Measurements from ENCODE around the gene SSTR4.
"Not testable (repeated sequence)": the region's sequence is repeated elsewhere in the genome, so short reads cannot be mapped to it uniquely, and the experiment has no call there.

SSTR4 gene

GRCh38 chr20:23034721-23035671 lies at the start of gene SSTR4:
SSTR4 (plus strand) TSS chr20:23035312; CDS start chr20:23035484, 172 bp downstream.
- DNase-seq = no peak
- H3K36me3 Mint-ChIP-seq = no peaks in the 10 kb centered on the region
- H3K9me3 Mint-ChIP-seq = no peaks in the 10 kb centered on the region
- no peaks in the 10 kb centered on the region for H3K4me1 Mint-ChIP-seq
- no peak within 1 kb of the TSS for H3K4me3 Mint-ChIP-seq
- H3K27me3 Mint-ChIP-seq = peaks cover 28% of the 10 kb centered on the region
- CTCF ChIA-PET = no interaction called here
- H3K27ac Mint-ChIP-seq = no peak within 1 kb of the TSS

GRCh38 chr20:22986601-22987000 lies 48.5 kb upstream of the SSTR4 start:
- Mint-ChIP-seq H3K27me3 (no peaks in the 10 kb centered on the region), H3K36me3 (no peaks in the 10 kb centered on the region), H3K9me3 (no peaks in the 10 kb centered on the region), H3K4me3 (no peak overlapping the region), H3K4me1 (no peaks in the 10 kb centered on the region), H3K27ac (no peak overlapping the region)
- CTCF ChIA-PET = no interaction called here
- no peak for DNase-seq

GRCh38 chr20:22991424-22991823 lies 43.7 kb upstream of the SSTR4 start:
- H3K9me3 Mint-ChIP-seq, H3K36me3 Mint-ChIP-seq, H3K27ac Mint-ChIP-seq, H3K27me3 Mint-ChIP-seq, H3K4me1 Mint-ChIP-seq, H3K4me3 Mint-ChIP-seq, CTCF ChIA-PET, DNase-seq: not testable (repeated sequence)

- DNase-seq = no peak
- H3K9me3 Mint-ChIP-seq = no peaks in the 10 kb centered on the region
- H3K36me3 Mint-ChIP-seq = no peaks in the 10 kb centered on the region
- H3K27ac Mint-ChIP-seq = no peak overlapping the region
- no peak overlapping the region for H3K4me3 Mint-ChIP-seq
- CTCF ChIA-PET = no interaction called here
- H3K4me1 Mint-ChIP-seq = no peaks in the 10 kb centered on the region
- no peaks in the 10 kb centered on the region for H3K27me3 Mint-ChIP-seq
These were observed 41.3 kb upstream of the SSTR4 start for GRCh38 chr20:22993823-22994222.

GRCh38 chr20:22995923-22996322 lies 39.2 kb upstream of the SSTR4 start:
- CTCF ChIA-PET = no interaction called here
- H3K4me1 Mint-ChIP-seq = no peaks in the 10 kb centered on the region
- H3K27ac Mint-ChIP-seq = no peak overlapping the region
- H3K9me3 Mint-ChIP-seq = no peaks in the 10 kb centered on the region
- no peak for DNase-seq
- no peaks in the 10 kb centered on the region for H3K36me3 Mint-ChIP-seq
- H3K4me3 Mint-ChIP-seq = no peak overlapping the region
- no peaks in the 10 kb centered on the region for H3K27me3 Mint-ChIP-seq

GRCh38 chr20:22998476-22998875 lies 36.6 kb upstream of the SSTR4 start:
- no peak overlapping the region for H3K4me3 Mint-ChIP-seq
- H3K4me1 Mint-ChIP-seq = no peaks in the 10 kb centered on the region
- H3K27me3 Mint-ChIP-seq = no peaks in the 10 kb centered on the region
- no peak overlapping the region for H3K27ac Mint-ChIP-seq
- H3K36me3 Mint-ChIP-seq = no peaks in the 10 kb centered on the region
- no peak for DNase-seq
- H3K9me3 Mint-ChIP-seq = no peaks in the 10 kb centered on the region
- CTCF ChIA-PET = no interaction called here

GRCh38 chr20:22999756-23000155 lies 35.4 kb upstream of the SSTR4 start:
- Mint-ChIP-seq H3K27ac (no peak overlapping the region), H3K36me3 (no peaks in the 10 kb centered on the region), H3K4me1 (no peaks in the 10 kb centered on the region), H3K27me3 (no peaks in the 10 kb centered on the region), H3K9me3 (no peaks in the 10 kb centered on the region), H3K4me3 (no peak overlapping the region)
- CTCF ChIA-PET = no interaction called here
- DNase-seq = no peak

- Mint-ChIP-seq H3K9me3 (no peaks in the 10 kb centered on the region), H3K36me3 (no peaks in the 10 kb centered on the region), H3K27me3 (no peaks in the 10 kb centered on the region), H3K4me3 (no peak overlapping the region), H3K27ac (no peak overlapping the region), H3K4me1 (no peaks in the 10 kb centered on the region)
- CTCF ChIA-PET = no interaction called here
- no peak for DNase-seq
These were observed 34.7 kb upstream of the SSTR4 start for GRCh38 chr20:23000232-23000947.

GRCh38 chr20:23002276-23002675 lies 32.8 kb upstream of the SSTR4 start:
- DNase-seq = no peak
- no peaks in the 10 kb centered on the region for H3K4me1 Mint-ChIP-seq
- H3K4me3 Mint-ChIP-seq = no peak overlapping the region
- no peaks in the 10 kb centered on the region for H3K9me3 Mint-ChIP-seq
- no peaks in the 10 kb centered on the region for H3K27me3 Mint-ChIP-seq
- CTCF ChIA-PET = no interaction called here
- H3K36me3 Mint-ChIP-seq = no peaks in the 10 kb centered on the region
- no peak overlapping the region for H3K27ac Mint-ChIP-seq

- CTCF ChIA-PET = no interaction called here
- no peak overlapping the region for H3K27ac Mint-ChIP-seq
- H3K4me3 Mint-ChIP-seq = no peak overlapping the region
- H3K27me3 Mint-ChIP-seq = no peaks in the 10 kb centered on the region
- no peaks in the 10 kb centered on the region for H3K36me3 Mint-ChIP-seq
- H3K9me3 Mint-ChIP-seq = no peaks in the 10 kb centered on the region
- no peaks in the 10 kb centered on the region for H3K4me1 Mint-ChIP-seq
- no peak for DNase-seq
These were observed 32.0 kb upstream of the SSTR4 start for GRCh38 chr20:23003077-23003635.

- H3K4me3 Mint-ChIP-seq = no peak overlapping the region
- H3K9me3 Mint-ChIP-seq = no peaks in the 10 kb centered on the region
- H3K4me1 Mint-ChIP-seq = no peaks in the 10 kb centered on the region
- no peaks in the 10 kb centered on the region for H3K36me3 Mint-ChIP-seq
- no peaks in the 10 kb centered on the region for H3K27me3 Mint-ChIP-seq
- no peak for DNase-seq
- H3K27ac Mint-ChIP-seq = no peak overlapping the region
- CTCF ChIA-PET = no interaction called here
These were observed 31.1 kb upstream of the SSTR4 start for GRCh38 chr20:23003881-23004460.

- CTCF ChIA-PET = no interaction called here
- Mint-ChIP-seq H3K4me1 (no peaks in the 10 kb centered on the region), H3K27me3 (no peaks in the 10 kb centered on the region), H3K4me3 (no peak overlapping the region), H3K27ac (no peak overlapping the region), H3K9me3 (no peaks in the 10 kb centered on the region), H3K36me3 (no peaks in the 10 kb centered on the region)
- DNase-seq = no peak
These were observed 29.3 kb upstream of the SSTR4 start for GRCh38 chr20:23005776-23006175.

- no peak for DNase-seq
- H3K27ac Mint-ChIP-seq = no peak overlapping the region
- H3K36me3 Mint-ChIP-seq = no peaks in the 10 kb centered on the region
- H3K4me1 Mint-ChIP-seq = no peaks in the 10 kb centered on the region
- CTCF ChIA-PET = no interaction called here
- H3K4me3 Mint-ChIP-seq = no peak overlapping the region
- no peaks in the 10 kb centered on the region for H3K9me3 Mint-ChIP-seq
- no peaks in the 10 kb centered on the region for H3K27me3 Mint-ChIP-seq
These were observed 27.6 kb upstream of the SSTR4 start for GRCh38 chr20:23007462-23007861.

GRCh38 chr20:23007886-23008655 lies 27.0 kb upstream of the SSTR4 start:
- Mint-ChIP-seq H3K36me3 (no peaks in the 10 kb centered on the region), H3K9me3 (no peaks in the 10 kb centered on the region), H3K4me1 (no peaks in the 10 kb centered on the region), H3K27me3 (no peaks in the 10 kb centered on the region), H3K4me3 (no peak overlapping the region), H3K27ac (no peak overlapping the region)
- DNase-seq = no peak
- CTCF ChIA-PET = no interaction called here
